GM23248 (cell line): ENCODE data around the gene SCN1B. TPM values are rescaled to one million over a fixed set of nuclear protein-coding genes. Genes with fewer than 3 reads are reported as not detected.

ENCODE experiments used
- DNase-seq: peaks from one replicate; pipeline ENCODE4 v3.0.0-alpha.2; 2015
- H2AFZ ChIP-seq: fragments of 200-600 bp; sonication (generic); 2 replicates; pipeline ENCODE4 v1.6.1; 2016; ENCODE audit warnings: antibody characterized with exemption
- H3F3A ChIP-seq: fragments of 200-600 bp; sonication (generic); 2 replicates; pipeline ENCODE4 v1.6.1; 2016; ENCODE audit warnings: mild to moderate bottlenecking, antibody characterized with exemption, mixed run types; ENCODE audit not compliant: insufficient read depth
- H3K27ac ChIP-seq: fragments of 200-600 bp; sonication (generic); 2 replicates; pipeline ENCODE4 v1.5.1; 2016; ENCODE audit warnings: mild to moderate bottlenecking
- H3K27me3 ChIP-seq: fragments of 200-600 bp; sonication (generic); replicated peaks from 2 replicates; pipeline ENCODE4 v1.6.1; 2016; ENCODE audit warnings: mild to moderate bottlenecking; ENCODE audit not compliant: insufficient read depth
- H3K36me3 ChIP-seq: fragments of 200-600 bp; sonication (generic); 2 replicates; pipeline ENCODE4 v1.6.1; 2016; ENCODE audit warnings: low read depth, mild to moderate bottlenecking
- H3K4me1 ChIP-seq: fragments of 200-600 bp; sonication (generic); 2 replicates; pipeline ENCODE4 v1.6.1; 2016; ENCODE audit warnings: mild to moderate bottlenecking; ENCODE audit not compliant: insufficient read depth
- H3K4me2 ChIP-seq: fragments of 200-600 bp; sonication (generic); one replicate; pipeline ENCODE4 v1.6.1; 2016; ENCODE audit warnings: mild to moderate bottlenecking; ENCODE audit not compliant: unreplicated experiment
- H3K4me3 ChIP-seq: fragments of 200-600 bp; sonication (generic); 2 replicates; pipeline ENCODE4 v1.5.1; 2016; ENCODE audit warnings: mild to moderate bottlenecking
- H3K79me2 ChIP-seq: fragments of 200-600 bp; sonication (generic); 2 replicates; pipeline ENCODE4 v1.6.1; 2016; ENCODE audit warnings: mild to moderate bottlenecking; ENCODE audit not compliant: insufficient read depth
- H3K9ac ChIP-seq: fragments of 200-600 bp; sonication (generic); 2 replicates; pipeline ENCODE4 v1.6.1; 2016; ENCODE audit warnings: mild to moderate bottlenecking
- H3K9me2 ChIP-seq: fragments of 200-600 bp; sonication (generic); 2 replicates; pipeline ENCODE4 v1.6.1; 2016; ENCODE audit warnings: mixed run types, mild to moderate bottlenecking, moderate library complexity; ENCODE audit not compliant: insufficient read depth
- H3K9me3 ChIP-seq: fragments of 200-600 bp; sonication (generic); one replicate; pipeline ENCODE4 v1.6.1; 2017; ENCODE audit warnings: low read depth
- H4K20me1 ChIP-seq: fragments of 200-600 bp; sonication (generic); 2 replicates; pipeline ENCODE4 v1.6.0; 2016; ENCODE audit not compliant: insufficient read depth
- EZH2 ChIP-seq: fragments of 200-600 bp; sonication (generic); IDR thresholded peaks from 2 replicates; pipeline ENCODE4 v1.6.1; 2018; ENCODE audit warnings: antibody characterized with exemption, mild to moderate bottlenecking; ENCODE audit not compliant: insufficient read depth, poor library complexity, severe bottlenecking
- EZH2phosphoT487 ChIP-seq: fragments of 200-600 bp; sonication (generic); IDR thresholded peaks from 2 replicates; pipeline ENCODE4 v1.6.1; 2018; ENCODE audit warnings: antibody characterized with exemption, moderate library complexity, mild to moderate bottlenecking, low read depth; ENCODE audit not compliant: insufficient read depth
- whole genome bisulfite sequencing, 2 experiments: methylation state at CpG; one replicate each; pipeline ENCODE4 v1.1.6; 2015 to 2017; ENCODE audit warnings: low lambda C conversion rate in 2 of 2, low coverage in 1 of 2; ENCODE audit errors: missing lambda C conversion rate in 2 of 2; 5-methylcytosine and 5-hydroxymethylcytosine counted together
- in situ Hi-C: fragments of 300-500 bp; cut with MboI; formaldehyde crosslinking; loops from 2 replicates; pipeline ENCODE4 v1.15.0; 2020
- polyA plus RNA-seq: library from polyadenylated mRNA; unstranded; fragments of >200 nt; fragmentation: Nextera tagmentation; extraction: Ambion mirVana; gene quantifications from 2 replicates; pipeline ENCODE4 v1.2.1, GENCODE V29; 2016
- total RNA-seq: library from RNA; depleted of rRNA; stranded (reverse); fragments of >200 nt; shearing (Covaris generic); gene quantifications from 2 replicates; pipeline ENCODE4 v1.2.3, GENCODE V29; 2014

SCN1B gene
- total and polyA plus RNA-seq, 2 experiments from 2014 or later = 1.5 to 1.7 TPM

- WGBS, 2 experiments = 0 to 3% methylated on average over 3 of the region's 3 CpGs
Observed at GRCh38 chr19:35055715-35056179, 25.5 kb downstream of the SCN1B start.

DNA sequence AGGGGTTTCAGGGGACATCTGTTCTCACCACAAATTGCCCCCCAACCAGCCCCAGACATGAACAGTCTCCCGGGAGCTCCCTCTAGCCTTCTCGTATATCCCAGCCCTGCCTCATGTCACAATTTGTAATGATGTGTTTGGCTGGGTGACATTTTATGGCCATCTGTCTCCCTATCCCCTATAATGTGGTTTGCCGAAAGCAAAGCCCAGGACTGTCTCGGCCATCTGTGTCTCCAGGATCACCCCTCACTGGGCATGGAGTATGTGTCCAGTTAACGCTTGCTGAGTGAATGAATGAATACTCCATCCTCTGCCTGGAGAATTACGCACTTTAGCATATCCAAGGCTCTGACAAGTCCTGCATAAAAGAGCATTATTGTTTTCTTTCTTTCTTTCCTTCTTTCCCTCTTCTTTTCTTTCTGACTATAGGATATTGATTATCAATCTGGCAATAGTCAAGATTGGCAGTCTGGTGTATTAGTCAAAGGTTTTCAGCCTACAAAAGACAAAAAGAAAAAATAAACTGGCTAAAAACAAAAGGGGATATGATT, 26.3 kb downstream of the SCN1B start:
- Histone ChIP-seq H3K79me2 (no peaks in the 10 kb centered on the region), H4K20me1 (no peaks in the 10 kb centered on the region), H3K4me2 (no peak overlapping the region), H3K4me3 (no peak overlapping the region), H3K9me2 (no peaks in the 10 kb centered on the region), H3F3A (no peaks in the 10 kb centered on the region), H3K9ac (no peak overlapping the region), H3K27me3 (peaks cover 26% of the 10 kb centered on the region), H2AFZ (no peak overlapping the region), H3K27ac (no peak overlapping the region), H3K4me1 (no peaks in the 10 kb centered on the region), H3K9me3 (no peaks in the 10 kb centered on the region), H3K36me3 (no peaks in the 10 kb centered on the region)
- no peak for DNase-seq
- TF ChIP-seq EZH2 (no peak), EZH2phosphoT487 (no peak)
- WGBS, 2 experiments = 23 to 25% methylated on average over 6 of the region's 6 CpGs
- in situ Hi-C loops = no loop called here

More at GRCh38 chr19:35055715-35056179, 25.5 kb downstream of the SCN1B start:
- H3F3A ChIP-seq = no peaks in the 10 kb centered on the region
- no peaks in the 10 kb centered on the region for H3K4me1 ChIP-seq
- H3K27me3 ChIP-seq = peaks cover 26% of the 10 kb centered on the region
- no peak overlapping the region for H3K4me3 ChIP-seq
- no peak overlapping the region for H3K27ac ChIP-seq
- H4K20me1 ChIP-seq = no peaks in the 10 kb centered on the region
- no peak overlapping the region for H3K4me2 ChIP-seq
- H3K9me3 ChIP-seq = no peaks in the 10 kb centered on the region
- H3K36me3 ChIP-seq = no peaks in the 10 kb centered on the region
- TF ChIP-seq EZH2phosphoT487 (no peak), EZH2 (no peak)
- H3K9me2 ChIP-seq = no peaks in the 10 kb centered on the region
- no peak for DNase-seq
- in situ Hi-C loops = no loop called here
- H3K9ac ChIP-seq = no peak overlapping the region
- H2AFZ ChIP-seq = no peak overlapping the region
- H3K79me2 ChIP-seq = no peaks in the 10 kb centered on the region

DNA sequence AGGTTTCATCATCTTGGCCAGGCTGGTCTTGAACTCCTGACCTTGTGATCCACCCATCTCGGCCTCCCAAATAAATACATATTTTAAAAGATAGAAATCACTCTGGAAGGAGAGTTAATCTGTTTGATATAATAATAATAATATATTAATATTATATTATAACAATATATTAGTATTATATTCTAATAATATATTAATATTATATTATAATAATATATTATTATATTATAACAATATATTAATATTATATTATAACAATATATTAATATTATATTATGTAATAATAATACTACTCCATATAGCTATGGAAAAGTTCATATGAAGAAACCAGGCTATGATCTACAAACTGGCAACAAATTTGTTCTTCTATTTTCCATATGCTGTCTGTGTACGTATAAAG, 28.1 kb downstream of the SCN1B start:
- Histone ChIP-seq H3K36me3 (no peaks in the 10 kb centered on the region), H3K27me3 (peaks cover 24% of the 10 kb centered on the region), H3K4me3 (no peak overlapping the region), H4K20me1 (no peaks in the 10 kb centered on the region), H3K27ac (no peak overlapping the region), H3K9ac (no peak overlapping the region), H3K79me2 (no peaks in the 10 kb centered on the region), H3K9me2 (no peaks in the 10 kb centered on the region), H3F3A (no peaks in the 10 kb centered on the region), H3K9me3 (no peaks in the 10 kb centered on the region), H3K4me1 (no peaks in the 10 kb centered on the region), H3K4me2 (no peak overlapping the region), H2AFZ (no peak overlapping the region)
- WGBS, 2 experiments = 35 to 40% methylated on average over 2 of the region's 2 CpGs
- no peak for DNase-seq
- TF ChIP-seq EZH2 (no peak), EZH2phosphoT487 (no peak)
- in situ Hi-C loops = no loop called here

DNA sequence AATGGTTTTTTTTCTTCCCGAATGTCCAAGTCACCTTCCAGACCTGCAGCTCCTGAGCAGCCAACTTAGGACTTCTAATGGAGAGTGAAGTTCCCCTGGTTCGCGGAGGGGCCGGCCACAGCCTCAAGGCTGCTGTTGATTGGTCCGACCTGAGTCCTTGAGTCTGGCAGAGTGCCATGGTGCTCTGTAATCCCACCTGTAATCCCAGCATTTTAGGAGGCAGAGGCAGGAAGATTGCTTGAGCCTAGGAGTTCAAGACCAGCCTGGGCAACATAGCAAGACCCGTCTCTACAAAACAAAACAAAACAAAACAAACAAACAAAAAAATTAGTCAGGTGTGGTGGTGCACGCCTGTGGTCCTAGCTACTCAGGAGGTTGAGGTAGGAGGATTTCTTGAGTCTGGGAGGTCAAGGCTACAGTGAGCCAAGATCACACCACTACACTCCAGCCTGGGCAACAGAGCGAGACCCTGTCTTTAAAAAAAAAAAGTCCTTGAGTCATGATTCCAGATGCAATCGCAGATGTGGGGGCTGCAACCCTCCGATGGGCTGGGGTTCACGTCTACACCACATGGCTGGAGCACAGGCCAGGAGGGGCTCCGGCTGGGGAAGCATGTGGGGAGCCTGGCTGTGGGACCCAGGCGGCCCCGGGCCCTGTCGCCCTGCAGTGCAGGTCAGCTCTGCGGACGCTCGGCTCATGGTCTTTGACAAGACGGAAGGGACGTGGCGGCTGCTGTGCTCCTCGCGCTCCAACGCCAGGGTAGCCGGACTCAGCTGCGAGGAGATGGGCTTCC, 28.9 kb downstream of the SCN1B start:
- in situ Hi-C loops = no loop called here
- 59 to 65% methylated on average over 26 of the region's 26 CpGs for WGBS, 2 experiments

More for the DNA sequence above, 28.9 kb downstream of the SCN1B start:
- H3K79me2 ChIP-seq = no peaks in the 10 kb centered on the region
- H3K9ac ChIP-seq = no peak overlapping the region
- no peaks in the 10 kb centered on the region for H4K20me1 ChIP-seq
- no peaks in the 10 kb centered on the region for H3F3A ChIP-seq
- no peak overlapping the region for H3K4me3 ChIP-seq
- no peaks in the 10 kb centered on the region for H3K9me2 ChIP-seq
- no peaks in the 10 kb centered on the region for H3K36me3 ChIP-seq
- H3K4me2 ChIP-seq = no peak overlapping the region
- TF ChIP-seq EZH2 = no peak
- no peak for TF ChIP-seq EZH2phosphoT487
- H3K4me1 ChIP-seq = no peaks in the 10 kb centered on the region
- no peaks in the 10 kb centered on the region for H3K9me3 ChIP-seq
- no peak overlapping the region for H2AFZ ChIP-seq
- peaks cover 24% of the 10 kb centered on the region for H3K27me3 ChIP-seq
- DNase-seq = no peak
- H3K27ac ChIP-seq = no peak overlapping the region
